ENCODE measurements around the gene CBLB. TPM values are rescaled to one million over a fixed set of nuclear protein-coding genes. Genes with fewer than 3 reads are reported as not detected.

The CBLB gene
- 19.0 and 25.4 TPM in 2 replicates for total RNA-seq

DNA sequence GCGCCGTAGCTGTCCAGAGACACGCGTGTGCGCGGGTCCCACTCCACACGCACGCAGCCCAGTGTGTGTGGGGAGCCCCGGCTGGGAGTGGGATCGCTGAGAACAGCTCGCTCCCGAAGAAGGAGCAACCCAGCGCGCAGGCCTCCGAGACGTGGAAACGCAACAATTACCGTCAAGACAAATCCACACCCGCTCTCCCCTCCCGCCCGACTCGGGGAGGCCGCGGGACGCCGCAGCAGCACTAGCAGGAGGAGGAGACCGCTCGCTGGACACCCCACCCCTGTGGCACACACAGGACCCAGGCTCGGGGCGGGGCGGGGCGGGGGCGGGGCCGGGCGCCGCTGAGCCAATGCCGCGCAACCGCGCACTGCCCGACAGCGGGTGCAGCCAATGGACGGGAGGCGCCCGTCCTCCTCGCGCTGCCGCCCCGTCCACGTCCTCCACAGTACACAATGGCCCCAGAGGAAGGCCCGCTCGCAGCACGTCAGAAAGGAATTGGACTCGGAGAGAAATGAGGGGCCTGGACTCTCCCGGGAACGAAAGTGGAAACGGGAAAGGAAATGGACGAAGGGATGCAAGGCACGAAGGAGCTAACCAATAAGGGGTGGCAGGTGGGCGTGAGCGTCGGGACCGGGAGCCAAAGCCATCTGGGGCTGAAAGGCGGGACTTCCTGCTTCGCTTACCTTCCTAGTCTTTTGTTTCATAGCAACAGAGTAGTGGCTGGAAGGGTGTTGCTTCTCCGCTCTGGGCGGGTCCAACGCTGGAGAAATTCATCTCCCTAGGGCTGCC is at the start of gene CBLB:
TSS of gene CBLB (minus strand) at position 271 of the 789 bp plus-strand sequence. CDS start 1,435 bp downstream, outside the sequence.

